AG04450 (cell line): Measurements from ENCODE around the gene ZBTB32. TPM values are rescaled to one million over a fixed set of nuclear protein-coding genes. Genes with fewer than 3 reads are reported as not detected.
A peak's percentile ranks its signal among the peaks of the same experiment; 100 is the strongest.

Experiments
- CTCF ChIA-PET: fragments of 300-600, 350-600 bp; formaldehyde crosslinking; extraction: SDS; loops from one replicate; lab custom pipeline; 2022; ENCODE audit warnings: antibody characterized with exemption, inconsistent platforms; lab: Charles Lee
- POLR2A ChIA-PET: fragments of 350-600 bp; formaldehyde crosslinking; extraction: SDS; loops from one replicate; lab custom pipeline; 2021; ENCODE audit warnings: antibody characterized with exemption, inconsistent platforms; lab: Yijun Ruan, JAX
- DNase-seq: peaks from one replicate; pipeline ENCODE4 v3.0.0-alpha.2; 2011; ENCODE audit warnings: low read depth, low spot score
- H3K27ac ChIP-seq: one replicate; pipeline ENCODE4 v1.5.1; 2012; ENCODE audit warnings: low read depth, low read length, control low read depth
- H3K27me3 ChIP-seq: one replicate; pipeline ENCODE4 v1.6.0; 2012; ENCODE audit warnings: low read length; ENCODE audit not compliant: control insufficient read depth, insufficient read depth
- H3K4me3 ChIP-seq: 2 replicates; pipeline ENCODE4 v1.5.1; 2011; ENCODE audit warnings: mild to moderate bottlenecking, low read depth, low read length, control low read depth
- H3K9me3 ChIP-seq: 2 replicates; pipeline ENCODE4 v1.5.1; 2012; ENCODE audit warnings: low read length; ENCODE audit not compliant: control insufficient read depth, insufficient read depth
- polyA plus RNA-seq: library from polyadenylated mRNA; depleted of rRNA; stranded (reverse); fragments of >200 nt; gene quantifications from 2 replicates; pipeline ENCODE4 v1.2.3, GENCODE V29; 2011
- TF ChIP-seq, protein P1 (sequence below): IDR thresholded peaks from 2 replicates; pipeline ENCODE4 v1.5.1; 2011; ENCODE audit warnings: low read depth, low read length, control low read depth, inconsistent platforms

ZBTB32 gene
- polyA plus RNA-seq, 1 experiment = not detected

DNA sequence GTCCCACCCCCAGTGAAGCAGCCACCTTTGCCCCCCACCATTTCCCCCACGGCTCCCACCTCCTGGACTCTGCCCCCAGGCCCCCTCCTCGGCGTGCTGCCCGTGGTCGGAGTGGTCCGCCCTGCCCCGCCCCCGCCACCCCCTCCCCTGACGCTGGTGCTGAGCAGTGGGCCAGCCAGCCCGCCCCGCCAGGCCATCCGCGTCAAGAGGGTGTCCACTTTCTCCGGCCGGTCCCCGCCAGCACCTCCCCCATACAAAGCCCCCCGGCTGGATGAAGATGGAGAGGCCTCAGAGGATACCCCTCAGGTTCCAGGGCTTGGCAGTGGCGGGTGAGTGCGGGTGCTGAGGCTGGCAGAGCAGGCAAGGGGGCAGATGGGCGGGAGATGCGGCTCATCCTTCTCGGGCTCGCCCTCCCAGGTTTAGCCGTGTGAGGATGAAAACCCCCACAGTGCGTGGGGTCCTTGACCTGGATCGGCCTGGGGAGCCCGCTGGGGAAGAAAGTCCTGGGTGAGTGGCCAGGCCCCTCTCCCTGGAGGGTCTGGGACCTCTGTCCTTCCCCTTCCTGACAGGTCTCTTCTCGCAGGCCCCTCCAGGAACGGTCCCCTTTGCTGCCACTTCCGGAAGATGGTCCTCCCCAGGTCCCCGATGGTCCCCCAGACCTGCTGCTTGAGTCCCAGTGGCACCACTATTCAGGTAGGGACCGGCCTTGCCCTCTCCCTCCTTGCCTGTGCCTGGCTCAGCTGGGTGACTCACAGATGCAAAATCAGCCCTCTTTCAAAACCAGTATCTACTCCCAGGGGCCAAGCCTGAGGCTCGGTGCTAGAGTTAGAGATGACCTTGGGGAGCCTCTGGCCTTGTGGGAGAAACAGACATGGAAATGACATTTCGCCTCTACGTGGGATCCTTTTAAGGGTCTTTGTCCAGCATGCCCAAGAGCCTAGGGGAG is 29.1 kb downstream of the ZBTB32 start:
- POLR2A ChIA-PET = no interaction called here
- DNase-seq = no peak
- TF ChIP-seq, protein P1, sequence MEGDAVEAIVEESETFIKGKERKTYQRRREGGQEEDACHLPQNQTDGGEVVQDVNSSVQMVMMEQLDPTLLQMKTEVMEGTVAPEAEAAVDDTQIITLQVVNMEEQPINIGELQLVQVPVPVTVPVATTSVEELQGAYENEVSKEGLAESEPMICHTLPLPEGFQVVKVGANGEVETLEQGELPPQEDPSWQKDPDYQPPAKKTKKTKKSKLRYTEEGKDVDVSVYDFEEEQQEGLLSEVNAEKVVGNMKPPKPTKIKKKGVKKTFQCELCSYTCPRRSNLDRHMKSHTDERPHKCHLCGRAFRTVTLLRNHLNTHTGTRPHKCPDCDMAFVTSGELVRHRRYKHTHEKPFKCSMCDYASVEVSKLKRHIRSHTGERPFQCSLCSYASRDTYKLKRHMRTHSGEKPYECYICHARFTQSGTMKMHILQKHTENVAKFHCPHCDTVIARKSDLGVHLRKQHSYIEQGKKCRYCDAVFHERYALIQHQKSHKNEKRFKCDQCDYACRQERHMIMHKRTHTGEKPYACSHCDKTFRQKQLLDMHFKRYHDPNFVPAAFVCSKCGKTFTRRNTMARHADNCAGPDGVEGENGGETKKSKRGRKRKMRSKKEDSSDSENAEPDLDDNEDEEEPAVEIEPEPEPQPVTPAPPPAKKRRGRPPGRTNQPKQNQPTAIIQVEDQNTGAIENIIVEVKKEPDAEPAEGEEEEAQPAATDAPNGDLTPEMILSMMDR = no peak
- Histone ChIP-seq H3K9me3 (no peaks in the 10 kb centered on the region; the same call in 1 of the 2 replicates), H3K27ac (no peak overlapping the region), H3K27me3 (no peaks in the 10 kb centered on the region), H3K4me3 (no peak overlapping the region)
- CTCF ChIA-PET = no interaction called here

DNA sequence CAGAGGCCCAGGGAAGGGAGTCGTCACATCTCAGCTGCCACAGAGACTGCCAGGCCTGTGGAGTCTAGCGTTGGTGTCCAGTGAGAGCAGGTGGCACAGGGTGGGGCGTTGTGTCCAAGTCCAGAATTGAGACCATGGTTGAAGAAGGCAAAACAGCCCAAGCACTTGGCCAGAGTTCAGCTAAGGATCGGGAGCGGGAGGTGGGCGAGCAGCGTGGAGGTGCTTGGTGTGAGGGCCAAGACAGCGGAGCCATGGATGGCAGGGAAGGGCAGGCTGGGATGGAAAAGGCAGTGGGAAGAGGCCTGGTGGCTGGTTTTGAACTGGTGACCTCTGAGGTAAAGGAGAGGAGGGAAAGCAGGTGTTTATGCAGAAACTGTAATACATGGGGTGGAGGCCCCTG is 29.9 kb downstream of the ZBTB32 start:
- Histone ChIP-seq H3K4me3 (no peak overlapping the region), H3K9me3 (no peaks in the 10 kb centered on the region; the same call in 1 of the 2 replicates), H3K27ac (no peak overlapping the region), H3K27me3 (no peaks in the 10 kb centered on the region)
- POLR2A ChIA-PET = no interaction called here
- TF ChIP-seq, protein P1 = no peak
- CTCF ChIA-PET = no interaction called here
- no peak for DNase-seq

DNA sequence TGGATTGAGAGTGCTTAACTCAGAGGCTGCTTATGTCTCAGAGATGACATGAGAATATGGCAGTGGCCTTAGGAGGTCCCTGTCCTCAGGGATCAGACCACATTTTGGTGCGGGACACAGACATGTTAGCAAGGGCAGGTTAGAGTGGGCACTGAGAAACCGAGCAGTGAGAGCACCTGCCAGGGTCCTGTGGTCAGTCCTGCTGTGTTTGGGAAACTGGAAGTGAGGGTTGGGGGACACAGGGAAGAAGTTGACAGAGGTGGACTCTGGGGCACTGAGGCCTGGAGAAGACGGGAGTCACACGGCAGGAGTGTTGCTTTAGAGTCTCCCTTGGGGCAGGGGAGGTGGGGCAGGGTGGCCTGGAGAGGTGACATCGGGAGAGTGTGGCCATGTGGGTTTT is 30.5 kb downstream of the ZBTB32 start:
- DNase-seq = no peak
- ChIA-PET CTCF (no interaction called here), POLR2A (no interaction called here)
- Histone ChIP-seq H3K4me3 (no peak overlapping the region), H3K27me3 (no peaks in the 10 kb centered on the region), H3K27ac (no peak overlapping the region), H3K9me3 (no peaks in the 10 kb centered on the region; the same call in 1 of the 2 replicates)
- TF ChIP-seq, protein P1 = no peak

DNA sequence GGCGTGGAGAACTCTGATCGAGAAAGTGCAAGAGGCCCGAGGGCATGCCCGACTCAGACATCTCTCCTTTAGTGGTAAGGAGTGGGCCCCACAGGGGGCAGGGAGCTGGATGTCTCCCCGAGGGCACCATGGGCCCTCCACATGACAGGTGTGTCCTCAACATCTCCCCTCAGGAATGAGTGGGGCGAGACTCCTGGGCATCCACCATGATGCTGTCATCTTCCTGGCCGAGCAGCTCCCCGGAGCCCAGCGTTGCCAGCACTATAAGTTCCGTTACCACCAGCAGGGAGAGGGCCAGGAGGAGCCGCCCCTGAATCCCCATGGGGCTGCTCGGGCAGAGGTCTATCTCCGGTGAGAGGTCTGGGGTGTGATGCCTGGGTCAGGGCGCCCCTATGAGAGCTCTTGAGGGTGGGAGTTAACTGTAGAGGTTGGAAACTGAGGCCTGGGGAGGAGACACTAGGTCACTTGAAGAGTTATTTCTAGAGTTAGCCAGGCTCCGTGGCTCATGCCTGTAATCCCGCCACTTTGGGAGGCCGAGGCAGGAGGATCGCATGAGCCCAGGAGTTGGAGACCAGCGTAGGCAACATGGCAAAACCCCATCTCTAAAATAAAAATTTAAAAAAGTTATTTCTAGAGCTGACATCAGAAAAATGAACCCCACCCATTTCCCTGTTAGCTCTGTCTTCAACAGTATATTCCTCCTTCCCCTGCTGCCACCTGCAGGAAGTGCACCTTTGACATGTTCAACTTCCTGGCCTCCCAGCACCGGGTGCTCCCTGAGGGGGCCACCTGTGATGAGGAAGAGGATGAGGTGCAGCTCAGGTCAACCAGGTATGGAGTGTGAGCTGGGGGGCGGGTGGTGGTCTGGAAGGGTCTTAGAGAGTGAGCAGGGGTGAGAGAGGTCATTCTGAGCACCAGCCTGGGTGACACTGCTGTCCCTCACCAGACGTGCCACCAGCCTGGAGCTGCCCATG is 32.8 kb downstream of the ZBTB32 start:
- H3K27ac ChIP-seq = no peak overlapping the region
- H3K9me3 ChIP-seq = no peaks in the 10 kb centered on the region; the same call in 1 of the 2 replicates
- ChIA-PET POLR2A (interaction anchor here (0.6 to 0.8 kb wide), 4 partner anchors 11 to 35 kb away, joined by 3 to 4 read pairs (median 3); partner anchors contain the start of gene LIN37), CTCF (no interaction called here)
- TF ChIP-seq, protein P1 = 0 out of 2 replicates have a peak, but pooled peaks have one; percentile 9
- no peak for DNase-seq
- H3K4me3 ChIP-seq = no peak overlapping the region
- H3K27me3 ChIP-seq = no peaks in the 10 kb centered on the region
